GM12875 (cell line): ENCODE data around the gene PDHB.
A peak's percentile ranks its signal among the peaks of the same experiment; 100 is the strongest.

Experiments used
- H3K4me3 ChIP-seq: one replicate; pipeline ENCODE4 v1.5.1; 2011; ENCODE audit warnings: low read depth, low read length, control low read depth
- CTCF ChIP-seq: IDR thresholded peaks from 2 replicates; pipeline ENCODE4 v1.5.1; 2011; ENCODE audit warnings: low read depth, mild to moderate bottlenecking, control low read depth, inconsistent platforms, low read length, moderate library complexity, borderline replicate concordance; ENCODE audit not compliant: insufficient read depth

The PDHB gene

GRCh38 chr3:58414538-58415197, 19.0 kb downstream of the PDHB start:
- peak; percentile 53 for TF ChIP-seq CTCF
- H3K4me3 ChIP-seq: no peak overlapping the region

- H3K4me3 ChIP-seq: no peak overlapping the region
- no peak for TF ChIP-seq CTCF
These were observed 21.5 kb downstream of the PDHB start for GRCh38 chr3:58411851-58412830.

GRCh38 chr3:58411036-58411435, 22.6 kb downstream of the PDHB start:
- no peak overlapping the region for H3K4me3 ChIP-seq
- no peak for TF ChIP-seq CTCF

- no peak for TF ChIP-seq CTCF
- no peak overlapping the region for H3K4me3 ChIP-seq
These were observed 24.0 kb downstream of the PDHB start for GRCh38 chr3:58409663-58410062.

- no peak for TF ChIP-seq CTCF
- no peak overlapping the region for H3K4me3 ChIP-seq
These were observed 24.7 kb downstream of the PDHB start for GRCh38 chr3:58408906-58409305.

- no peak for TF ChIP-seq CTCF
These were observed 29.2 kb downstream of the PDHB start for GRCh38 chr3:58404396-58404795.

More at GRCh38 chr3:58404396-58404795, 29.2 kb downstream of the PDHB start:
- no peak overlapping the region for H3K4me3 ChIP-seq
